HEK293 (cell line): ENCODE results near the gene KCNAB1.

Experiments
- KLF16 ChIP-seq: fragments of 450-650 bp; formaldehyde crosslinking; IDR thresholded peaks from 2 replicates; pipeline ENCODE4 v1.5.1; 2017; ENCODE audit warnings: missing biosample characterization, missing genetic modification characterization
- RBAK ChIP-seq: fragments of 450-650 bp; formaldehyde crosslinking; IDR thresholded peaks from 2 replicates; pipeline ENCODE4 v1.5.1; 2016; ENCODE audit warnings: missing biosample characterization, missing genetic modification characterization
- ZFP41 ChIP-seq: fragments of 450-650 bp; formaldehyde crosslinking; IDR thresholded peaks from 2 replicates; pipeline ENCODE4 v1.5.1; 2016; ENCODE audit warnings: missing biosample characterization, missing genetic modification characterization, borderline replicate concordance
- ZNF324 ChIP-seq: fragments of 450-650 bp; formaldehyde crosslinking; IDR thresholded peaks from 2 replicates; pipeline ENCODE4 v1.5.1; 2016; ENCODE audit warnings: missing biosample characterization, missing genetic modification characterization
- TF ChIP-seq, protein P1 (sequence below): fragments of 450-650 bp; formaldehyde crosslinking; IDR thresholded peaks from 2 replicates; pipeline ENCODE4 v1.5.1; 2016; ENCODE audit warnings: missing biosample characterization, missing genetic modification characterization

- no peak for TF ChIP-seq ZNF324 (tag by site-specific recombination)
- TF ChIP-seq KLF16, result no peak
- no peak for TF ChIP-seq RBAK (tag by site-specific recombination)
- TF ChIP-seq ZFP41 (tag by site-specific recombination), result no peak
- TF ChIP-seq, protein P1, sequence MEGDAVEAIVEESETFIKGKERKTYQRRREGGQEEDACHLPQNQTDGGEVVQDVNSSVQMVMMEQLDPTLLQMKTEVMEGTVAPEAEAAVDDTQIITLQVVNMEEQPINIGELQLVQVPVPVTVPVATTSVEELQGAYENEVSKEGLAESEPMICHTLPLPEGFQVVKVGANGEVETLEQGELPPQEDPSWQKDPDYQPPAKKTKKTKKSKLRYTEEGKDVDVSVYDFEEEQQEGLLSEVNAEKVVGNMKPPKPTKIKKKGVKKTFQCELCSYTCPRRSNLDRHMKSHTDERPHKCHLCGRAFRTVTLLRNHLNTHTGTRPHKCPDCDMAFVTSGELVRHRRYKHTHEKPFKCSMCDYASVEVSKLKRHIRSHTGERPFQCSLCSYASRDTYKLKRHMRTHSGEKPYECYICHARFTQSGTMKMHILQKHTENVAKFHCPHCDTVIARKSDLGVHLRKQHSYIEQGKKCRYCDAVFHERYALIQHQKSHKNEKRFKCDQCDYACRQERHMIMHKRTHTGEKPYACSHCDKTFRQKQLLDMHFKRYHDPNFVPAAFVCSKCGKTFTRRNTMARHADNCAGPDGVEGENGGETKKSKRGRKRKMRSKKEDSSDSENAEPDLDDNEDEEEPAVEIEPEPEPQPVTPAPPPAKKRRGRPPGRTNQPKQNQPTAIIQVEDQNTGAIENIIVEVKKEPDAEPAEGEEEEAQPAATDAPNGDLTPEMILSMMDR (tag by site-specific recombination), result no peak
Observed at GRCh38 chr3:156483426-156483825, 363.0 kb downstream of the KCNAB1 start.
